ENCODE measurements around the gene GPS1.
"Not testable (repeated sequence)": the region's sequence is repeated elsewhere in the genome, so short reads cannot be mapped to it uniquely, and the experiment has no call there.

Gene GPS1

GRCh38 chr17:82029391-82029790 lies 22.3 kb upstream of the GPS1 start:
- DNase-seq, result no peak

- DNase-seq, result no peak
Observed at GRCh38 chr17:82029990-82030469, 21.7 kb upstream of the GPS1 start.

GRCh38 chr17:82030470-82031302 lies 21.0 kb upstream of the GPS1 start:
- DNase-seq, result peak; percentile 79

- DNase-seq, result no peak
Observed at GRCh38 chr17:82031303-82031884, 20.3 kb upstream of the GPS1 start, which contains the start of gene RAC3. RAC3 (plus strand) TSS chr17:82031678; CDS start chr17:82031762, 84 bp downstream.

- peak; percentile 49 for DNase-seq
Observed at GRCh38 chr17:82031885-82032627, 19.6 kb upstream of the GPS1 start.

GRCh38 chr17:82033359-82034085 lies 18.2 kb upstream of the GPS1 start:
- DNase-seq, result no peak

- no peak for DNase-seq
Observed at GRCh38 chr17:82034371-82035011, 17.2 kb upstream of the GPS1 start.

GRCh38 chr17:82035488-82035887 lies 16.2 kb upstream of the GPS1 start:
- DNase-seq, result no peak

GRCh38 chr17:82035956-82036633 lies 15.6 kb upstream of the GPS1 start:
- DNase-seq, result no peak

- DNase-seq, result no peak
Observed at GRCh38 chr17:82036634-82037091, 15.0 kb upstream of the GPS1 start.

GRCh38 chr17:82037092-82037888 lies 14.4 kb upstream of the GPS1 start, which contains the start of gene DCXR:
DCXR (minus strand) TSS chr17:82037697; CDS start chr17:82037682, 15 bp downstream.
- peak; percentile 93 for DNase-seq

- DNase-seq, result no peak
Observed at GRCh38 chr17:82037889-82038195, 13.9 kb upstream of the GPS1 start.

GRCh38 chr17:82038796-82039409 lies 12.8 kb upstream of the GPS1 start:
- DNase-seq, result not testable (repeated sequence)

- DNase-seq, result no peak
Observed at GRCh38 chr17:82039695-82040299, 11.9 kb upstream of the GPS1 start.

GRCh38 chr17:82041144-82041814 lies 10.4 kb upstream of the GPS1 start:
- no peak for DNase-seq

GRCh38 chr17:82042649-82043048 lies 9.0 kb upstream of the GPS1 start:
- DNase-seq, result no peak

- DNase-seq, result no peak
Observed at GRCh38 chr17:82043507-82043906, 8.2 kb upstream of the GPS1 start.

- no peak for DNase-seq
Observed at GRCh38 chr17:82045936-82046484, 5.7 kb upstream of the GPS1 start.

GRCh38 chr17:82046903-82047302 lies 4.8 kb upstream of the GPS1 start:
- no peak for DNase-seq

Measured in activated naive CD4-positive, alpha-beta T cell treated with anti-CD3 and anti-CD28 coated beads, Interleukin-2, amount 50 U/mL, for 16 hours (primary cell).